WI38 (cell line): Measurements from ENCODE around the gene NME5.

Experiments used
- H3K4me3 ChIP-seq: 2 replicates; pipeline ENCODE4 v1.5.1; 2011; ENCODE audit warnings: low read depth, mild to moderate bottlenecking, control low read depth, low read length
- TF ChIP-seq, protein P1 (sequence below): IDR thresholded peaks from 2 replicates; pipeline ENCODE4 v1.5.1; 2012; ENCODE audit warnings: low read depth, mild to moderate bottlenecking, control low read depth, low read length

NME5 gene

DNA sequence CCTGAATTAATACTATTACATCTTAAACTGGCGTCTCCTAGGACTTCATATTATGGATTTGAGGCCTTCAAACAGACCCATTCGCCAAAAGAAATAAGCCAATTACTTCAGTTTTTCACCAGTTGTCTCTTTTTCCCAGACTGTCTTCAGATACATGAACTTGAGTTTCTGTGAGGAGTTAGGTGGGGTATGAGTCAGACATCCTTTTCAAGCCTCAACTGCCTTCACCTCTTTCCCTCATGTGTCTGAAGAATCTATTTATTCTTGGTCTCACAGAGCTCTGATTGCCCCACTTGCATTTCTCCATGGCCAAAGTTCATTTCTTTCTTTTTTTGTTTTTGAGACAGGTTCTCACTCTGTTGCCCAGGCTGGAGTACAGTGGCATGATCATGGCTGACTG lies 42.9 kb downstream of the NME5 start:
- TF ChIP-seq, protein P1, sequence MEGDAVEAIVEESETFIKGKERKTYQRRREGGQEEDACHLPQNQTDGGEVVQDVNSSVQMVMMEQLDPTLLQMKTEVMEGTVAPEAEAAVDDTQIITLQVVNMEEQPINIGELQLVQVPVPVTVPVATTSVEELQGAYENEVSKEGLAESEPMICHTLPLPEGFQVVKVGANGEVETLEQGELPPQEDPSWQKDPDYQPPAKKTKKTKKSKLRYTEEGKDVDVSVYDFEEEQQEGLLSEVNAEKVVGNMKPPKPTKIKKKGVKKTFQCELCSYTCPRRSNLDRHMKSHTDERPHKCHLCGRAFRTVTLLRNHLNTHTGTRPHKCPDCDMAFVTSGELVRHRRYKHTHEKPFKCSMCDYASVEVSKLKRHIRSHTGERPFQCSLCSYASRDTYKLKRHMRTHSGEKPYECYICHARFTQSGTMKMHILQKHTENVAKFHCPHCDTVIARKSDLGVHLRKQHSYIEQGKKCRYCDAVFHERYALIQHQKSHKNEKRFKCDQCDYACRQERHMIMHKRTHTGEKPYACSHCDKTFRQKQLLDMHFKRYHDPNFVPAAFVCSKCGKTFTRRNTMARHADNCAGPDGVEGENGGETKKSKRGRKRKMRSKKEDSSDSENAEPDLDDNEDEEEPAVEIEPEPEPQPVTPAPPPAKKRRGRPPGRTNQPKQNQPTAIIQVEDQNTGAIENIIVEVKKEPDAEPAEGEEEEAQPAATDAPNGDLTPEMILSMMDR = no peak

DNA sequence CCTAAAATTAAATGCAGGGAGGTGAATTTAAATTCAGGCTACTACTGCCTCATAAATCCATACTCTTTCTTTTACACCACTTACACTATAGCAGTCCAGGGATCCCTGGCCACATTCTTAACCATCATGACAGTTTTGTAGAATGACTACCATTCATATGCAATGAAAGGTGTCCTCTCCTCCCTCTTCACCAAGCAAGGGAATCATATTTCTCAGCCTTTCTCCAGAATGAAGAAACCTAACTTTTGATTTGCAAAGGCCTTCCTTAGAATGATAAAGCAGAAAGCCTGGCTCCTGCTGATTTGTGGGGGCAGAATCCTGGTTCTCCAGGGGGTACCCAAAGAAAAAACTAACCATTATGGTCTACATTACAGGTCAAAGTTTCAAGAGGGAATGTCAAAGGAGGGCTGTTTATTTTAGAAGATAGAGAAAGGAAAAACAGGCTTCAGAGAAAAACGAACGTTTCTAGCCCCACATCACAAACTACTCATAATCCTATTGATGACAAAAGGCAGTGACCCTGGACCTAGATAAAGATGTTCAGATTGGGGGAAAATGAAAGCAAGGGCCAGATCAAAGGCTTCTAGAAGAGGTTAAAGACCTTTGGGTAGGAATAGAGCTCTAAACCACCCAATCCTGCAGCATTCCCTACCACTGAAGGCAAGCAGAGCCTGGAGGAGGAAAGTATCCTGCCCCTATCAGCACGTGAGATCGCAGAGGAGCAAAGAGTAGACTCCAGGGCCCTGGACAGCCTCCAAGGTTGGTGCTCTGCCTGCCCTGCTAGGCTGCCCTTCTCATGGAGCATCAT lies 43.9 kb downstream of the NME5 start:
- H3K4me3 ChIP-seq = no peak overlapping the region
- TF ChIP-seq, protein P1 = no peak

More for the DNA sequence above, 42.9 kb downstream of the NME5 start:
- H3K4me3 ChIP-seq = no peak overlapping the region

- TF ChIP-seq, protein P1 = no peak
- no peak overlapping the region for H3K4me3 ChIP-seq
Measured at GRCh38 chr5:138093036-138093435, 46.2 kb downstream of the NME5 start.

DNA sequence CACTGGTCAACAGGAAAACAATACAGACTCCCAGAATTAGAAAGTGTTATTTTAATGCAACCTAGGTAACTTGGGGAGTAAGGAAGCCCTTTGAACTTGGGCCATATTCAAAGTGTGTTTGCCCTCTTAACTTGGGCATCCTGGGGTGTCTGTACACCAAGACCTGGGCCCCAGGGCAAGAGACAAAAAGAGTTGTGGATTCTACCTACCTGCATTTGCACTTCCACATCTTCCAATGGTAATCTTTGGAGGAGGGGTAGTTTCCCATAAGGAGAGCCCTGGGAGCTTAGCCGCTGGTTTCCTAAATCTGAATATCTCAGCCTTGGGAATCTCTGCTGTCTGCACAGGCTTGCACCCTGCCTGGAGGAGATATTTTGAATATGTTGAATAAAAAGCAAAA lies 46.9 kb downstream of the NME5 start:
- no peak overlapping the region for H3K4me3 ChIP-seq
- TF ChIP-seq, protein P1 = no peak

- H3K4me3 ChIP-seq = no peak overlapping the region
- TF ChIP-seq, protein P1 = no peak
Measured at GRCh38 chr5:138091685-138092084, 47.5 kb downstream of the NME5 start.

DNA sequence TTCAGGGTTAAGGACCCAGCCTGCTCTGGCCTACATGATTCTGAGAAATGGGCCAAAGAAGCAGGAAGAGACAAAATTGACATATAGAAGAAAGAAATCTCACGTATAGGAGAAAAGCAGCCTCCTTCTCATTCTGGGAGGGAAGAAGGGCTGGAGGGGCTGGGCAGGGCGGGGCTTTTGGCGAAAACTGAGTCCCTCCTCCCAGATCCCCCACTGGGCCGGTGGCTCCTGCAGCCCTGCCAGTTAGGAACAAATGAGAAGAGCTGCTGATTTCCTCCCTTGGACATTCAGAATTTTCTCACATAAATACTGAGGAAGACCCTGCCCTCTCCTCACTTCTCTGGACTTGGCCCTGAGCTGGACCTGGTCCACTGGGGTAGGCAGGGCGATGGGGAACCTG lies 55.5 kb downstream of the NME5 start, which contains the start of gene WNT8A:
TSS of gene WNT8A (plus strand) at position 332 of the 400 bp plus-strand sequence. CDS start 95 bp downstream, outside the sequence.
- no peak within 1 kb of the TSS for H3K4me3 ChIP-seq
- TF ChIP-seq, protein P1 = no peak

DNA sequence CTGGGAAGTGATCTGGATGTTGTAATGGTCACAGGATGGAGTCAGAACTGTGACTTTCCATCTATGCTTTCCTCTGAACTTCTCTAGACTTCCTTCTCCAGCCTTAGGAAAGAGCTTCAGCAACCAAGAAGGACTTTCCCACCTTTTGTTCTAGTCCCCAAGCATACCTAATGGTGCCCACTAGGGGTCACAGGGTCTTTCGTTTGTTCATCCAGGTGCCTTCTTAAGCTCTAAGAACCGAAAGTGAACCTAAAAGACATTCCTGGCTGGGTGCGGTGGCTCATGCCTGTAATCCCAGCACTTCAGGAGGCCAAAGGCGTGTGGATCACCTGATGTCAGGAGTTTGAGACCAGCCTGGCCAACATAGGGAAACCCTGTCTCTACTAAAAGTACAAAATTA lies 57.2 kb downstream of the NME5 start:
- H3K4me3 ChIP-seq = no peak overlapping the region
- TF ChIP-seq, protein P1 = no peak
